Measurements from ENCODE around the gene PIK3CG.

DNA sequence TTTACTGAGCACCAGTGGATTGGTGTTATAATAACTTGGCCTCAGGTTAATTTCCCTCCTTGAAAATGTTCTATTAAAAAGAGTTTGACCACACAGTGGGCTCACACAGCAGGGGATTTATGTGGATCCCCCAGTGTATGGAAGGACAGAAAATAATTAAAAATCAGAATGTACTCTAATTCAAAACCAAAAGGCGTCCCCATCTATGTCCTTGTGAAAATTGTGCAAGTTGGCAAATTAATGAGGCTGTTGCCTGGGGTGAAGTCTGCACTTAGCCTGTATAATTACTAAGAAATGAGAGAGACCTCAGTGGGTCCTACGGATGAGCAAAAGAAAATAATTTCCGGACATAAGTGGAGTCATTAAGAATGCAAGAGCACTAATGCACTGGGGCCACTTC is 31.1 kb downstream of the PIK3CG start:
- TF ChIP-seq CTCF (IDR thresholded peaks at IDR 0.05) (no peak), POLR2A (IDR thresholded peaks at IDR 0.05) (no peak)
